ENCODE results near the gene NOM1.

DNA sequence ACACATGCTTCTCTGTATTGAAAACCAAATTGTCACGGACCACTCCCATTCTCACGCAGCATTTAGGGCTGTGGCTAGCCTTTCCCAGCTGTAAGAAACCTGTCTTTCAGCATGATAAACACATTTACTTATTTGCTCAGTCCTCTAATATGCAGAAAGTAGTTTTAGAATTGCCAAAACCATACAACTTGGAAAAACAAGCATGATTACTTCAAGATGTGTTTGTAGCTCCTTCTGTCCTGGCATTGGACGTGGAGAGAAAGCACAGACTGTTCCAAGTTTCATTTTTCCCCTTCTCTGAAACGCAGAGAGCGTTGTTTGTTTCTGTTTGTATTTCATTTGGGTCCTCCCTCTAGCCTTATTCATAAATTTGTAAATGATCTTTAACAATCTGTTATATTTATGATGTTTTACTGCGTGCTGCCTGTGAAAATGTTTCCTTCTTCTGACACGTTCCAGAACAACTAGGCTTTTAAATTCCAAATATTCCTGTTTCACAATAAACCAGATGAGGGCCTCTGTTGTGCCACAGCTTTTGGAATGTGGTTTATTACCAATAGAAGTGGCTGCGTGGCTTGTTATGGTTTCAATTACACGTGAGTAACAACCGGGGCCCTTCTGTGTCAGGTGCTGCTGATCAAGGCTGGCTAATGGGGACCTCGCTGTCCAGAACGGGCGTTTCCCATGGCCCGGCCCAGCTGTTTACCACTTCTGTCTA is 34.8 kb downstream of the NOM1 start:
- TF ChIP-seq POLR2A (IDR thresholded peaks at IDR 0.05; ENCODE audit: borderline replicate concordance, extremely low read depth, insufficient read depth, insufficient read length) (no peak), EZH2phosphoT487 (IDR thresholded peaks at IDR 0.05; ENCODE audit: borderline replicate concordance) (no peak), CTCF (IDR thresholded peaks at IDR 0.05 in 2 of 3, conservative IDR thresholded peaks at IDR 0.05 in 1 of 3; ENCODE audit: borderline replicate concordance in 1 of 3, insufficient read depth in 1 of 3, low read depth in 2 of 3, low read length in 2 of 3) (no peak), RAD21 (IDR thresholded peaks at IDR 0.05; ENCODE audit: low read depth) (no peak), TCF7L2 (IDR thresholded peaks at IDR 0.05; ENCODE audit: borderline replicate concordance, extremely low read depth, insufficient read depth, insufficient read length) (no peak)

Data from HCT116 (cell line).